GM18505 (cell line): ENCODE measurements around the gene SLC6A3.

Experiments
- ATAC-seq: cut with Tn5 transposase; IDR thresholded peaks from one replicate; pipeline ENCODE4 v1.9.1; 2021; ENCODE audit not compliant: unreplicated experiment
- POLR2A ChIP-seq: IDR thresholded peaks from 4 replicates; pipeline ENCODE4 v1.6.1; 2011; ENCODE audit warnings: borderline replicate concordance; ENCODE audit not compliant: insufficient read depth, insufficient read length; ENCODE audit errors: extremely low read depth

Gene SLC6A3

GRCh38 chr5:1400936-1401335, 44.3 kb downstream of the SLC6A3 start:
- TF ChIP-seq POLR2A = no peak
- no peak for ATAC-seq

GRCh38 chr5:1400211-1400855, 44.9 kb downstream of the SLC6A3 start:
- no peak for ATAC-seq
- TF ChIP-seq POLR2A = no peak

GRCh38 chr5:1399737-1400136, 45.5 kb downstream of the SLC6A3 start:
- TF ChIP-seq POLR2A = no peak

GRCh38 chr5:1396293-1396816, 48.9 kb downstream of the SLC6A3 start:
- no peak for TF ChIP-seq POLR2A
- ATAC-seq = no peak

More at GRCh38 chr5:1399737-1400136, 45.5 kb downstream of the SLC6A3 start:
- no peak for ATAC-seq

GRCh38 chr5:1394881-1395860, 50.1 kb downstream of the SLC6A3 start:
- TF ChIP-seq POLR2A = no peak

GRCh38 chr5:1393571-1394501, 51.4 kb downstream of the SLC6A3 start:
- no peak for ATAC-seq
- TF ChIP-seq POLR2A = no peak

More at GRCh38 chr5:1394881-1395860, 50.1 kb downstream of the SLC6A3 start:
- ATAC-seq = no peak

GRCh38 chr5:1392801-1393565, 52.3 kb downstream of the SLC6A3 start:
- no peak for TF ChIP-seq POLR2A
- no peak for ATAC-seq

GRCh38 chr5:1392261-1392660, 53.0 kb downstream of the SLC6A3 start:
- no peak for TF ChIP-seq POLR2A
- no peak for ATAC-seq

DNA sequence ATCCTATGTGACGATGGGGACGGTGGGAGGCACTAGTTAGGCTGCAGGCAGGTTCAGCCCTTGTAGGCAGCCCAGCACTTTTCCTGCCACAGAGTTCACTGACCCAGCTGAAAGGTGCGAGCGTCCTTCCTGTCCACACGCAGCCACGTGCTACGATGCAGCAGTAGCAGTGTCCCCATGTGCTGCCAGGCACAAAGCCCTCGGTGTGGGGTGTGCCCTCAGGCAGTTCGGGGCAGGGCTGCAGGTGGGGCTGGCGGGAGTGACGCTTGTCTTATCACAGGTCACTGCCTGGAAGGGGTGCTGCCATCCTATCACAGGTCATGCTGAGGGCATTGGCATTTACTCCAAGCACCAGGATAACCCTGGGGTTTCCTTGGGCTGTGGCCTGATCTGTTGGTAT, 53.5 kb downstream of the SLC6A3 start:
- no peak for TF ChIP-seq POLR2A
- ATAC-seq = no peak

GRCh38 chr5:1390861-1391600, 54.2 kb downstream of the SLC6A3 start:
- no peak for ATAC-seq
- no peak for TF ChIP-seq POLR2A

GRCh38 chr5:1390333-1390732, 54.9 kb downstream of the SLC6A3 start:
- no peak for TF ChIP-seq POLR2A
- ATAC-seq = no peak
